ENCODE measurements around the gene SEC14L6. TPM values are rescaled to one million over a fixed set of nuclear protein-coding genes. Genes with fewer than 3 reads are reported as not detected.
"Not testable (repeated sequence)": the region's sequence is repeated elsewhere in the genome, so short reads cannot be mapped to it uniquely, and the experiment has no call there.

The SEC14L6 gene
- total RNA-seq, 1 donor from 2014 or later: 17.2 TPM

DNA sequence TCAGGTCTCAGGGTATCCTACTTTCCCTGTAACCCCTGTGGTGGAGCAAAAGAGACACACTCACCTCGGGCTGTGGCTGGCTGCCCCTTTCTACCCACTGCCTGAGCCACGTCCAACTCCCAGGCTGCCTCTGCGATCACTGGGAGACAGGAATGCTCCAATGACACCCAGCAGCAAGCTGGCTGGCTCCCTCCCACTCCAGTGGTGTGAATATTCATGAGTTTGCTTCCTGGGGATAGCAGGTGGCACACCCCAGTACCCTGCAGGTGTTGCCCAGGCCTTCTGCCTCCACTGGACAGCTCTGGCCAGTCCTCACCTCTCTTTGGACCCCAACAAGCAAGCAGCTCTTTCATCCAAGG is 18.2 kb upstream of the SEC14L6 start:
- Histone ChIP-seq H3K4me3 (no peak overlapping the region), H3K27ac (no peak overlapping the region), H3K9me3 (no peaks in the 10 kb centered on the region), H3K4me1 (no peaks in the 10 kb centered on the region), H3K36me3 (no peaks in the 10 kb centered on the region), H3K27me3 (no peaks in the 10 kb centered on the region)
- intact Hi-C loops (cut with DNase I): no loop called here
- ATAC-seq (no peak), DNase-seq (no peak)
- TF ChIP-seq, protein P1, sequence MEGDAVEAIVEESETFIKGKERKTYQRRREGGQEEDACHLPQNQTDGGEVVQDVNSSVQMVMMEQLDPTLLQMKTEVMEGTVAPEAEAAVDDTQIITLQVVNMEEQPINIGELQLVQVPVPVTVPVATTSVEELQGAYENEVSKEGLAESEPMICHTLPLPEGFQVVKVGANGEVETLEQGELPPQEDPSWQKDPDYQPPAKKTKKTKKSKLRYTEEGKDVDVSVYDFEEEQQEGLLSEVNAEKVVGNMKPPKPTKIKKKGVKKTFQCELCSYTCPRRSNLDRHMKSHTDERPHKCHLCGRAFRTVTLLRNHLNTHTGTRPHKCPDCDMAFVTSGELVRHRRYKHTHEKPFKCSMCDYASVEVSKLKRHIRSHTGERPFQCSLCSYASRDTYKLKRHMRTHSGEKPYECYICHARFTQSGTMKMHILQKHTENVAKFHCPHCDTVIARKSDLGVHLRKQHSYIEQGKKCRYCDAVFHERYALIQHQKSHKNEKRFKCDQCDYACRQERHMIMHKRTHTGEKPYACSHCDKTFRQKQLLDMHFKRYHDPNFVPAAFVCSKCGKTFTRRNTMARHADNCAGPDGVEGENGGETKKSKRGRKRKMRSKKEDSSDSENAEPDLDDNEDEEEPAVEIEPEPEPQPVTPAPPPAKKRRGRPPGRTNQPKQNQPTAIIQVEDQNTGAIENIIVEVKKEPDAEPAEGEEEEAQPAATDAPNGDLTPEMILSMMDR (IDR thresholded peaks at IDR 0.05): no peak

DNA sequence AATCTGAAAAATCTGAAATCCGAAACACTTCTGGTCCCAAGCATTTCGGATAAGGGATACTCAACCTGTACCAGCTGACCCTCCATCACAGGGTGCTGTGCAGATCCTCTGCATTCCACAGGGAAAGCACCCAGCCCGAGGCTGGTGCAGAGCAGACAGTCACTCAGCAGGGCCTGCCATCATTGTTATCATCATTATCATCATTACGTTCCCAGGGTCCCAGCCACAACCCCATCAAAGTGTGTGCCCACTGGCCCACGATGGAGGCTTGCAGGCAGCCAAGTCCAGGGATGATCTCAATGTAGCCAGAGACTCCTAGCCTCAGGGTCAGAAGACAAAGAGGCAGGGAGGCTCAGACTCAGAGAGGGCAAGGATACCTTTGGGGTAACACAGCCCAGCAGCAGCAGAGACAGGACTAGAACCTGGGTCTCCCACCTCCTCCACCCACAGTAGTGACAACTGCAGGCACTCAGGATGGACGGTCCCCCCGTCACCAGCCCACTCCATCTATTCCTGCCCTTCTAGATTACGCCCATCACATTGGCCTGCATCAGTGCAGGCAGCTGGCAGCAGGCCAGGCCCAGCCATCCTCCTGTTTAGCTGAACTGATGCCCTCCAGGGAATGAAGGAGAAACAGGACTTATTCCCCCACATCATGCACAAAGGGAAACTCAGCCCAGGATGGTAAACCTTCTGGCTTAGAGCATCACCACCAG is 17.7 kb upstream of the SEC14L6 start:
- TF ChIP-seq, protein P1 (IDR thresholded peaks at IDR 0.05): no peak

DNA sequence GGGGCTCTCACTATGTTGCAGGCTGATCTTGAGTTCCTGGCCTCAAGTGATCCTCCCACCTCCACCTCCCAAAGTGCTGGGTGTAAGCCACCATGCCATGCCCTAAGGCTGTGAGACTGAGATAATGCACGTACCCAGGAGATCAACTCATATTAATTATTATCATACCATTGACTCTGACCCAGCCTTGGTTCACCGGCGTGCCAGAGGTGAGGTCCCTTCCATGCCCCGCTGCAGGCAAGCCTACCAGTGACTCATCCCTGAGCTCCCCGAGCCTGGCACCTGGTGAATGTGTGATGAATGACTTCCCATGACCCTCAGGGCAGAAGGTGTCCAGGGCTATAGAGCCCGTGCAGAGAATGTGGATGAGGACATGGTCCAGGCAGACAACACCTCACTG is 15.8 kb upstream of the SEC14L6 start:
- TF ChIP-seq, protein P1 (IDR thresholded peaks at IDR 0.05): no peak
- Histone ChIP-seq H3K36me3 (no peaks in the 10 kb centered on the region), H3K27me3 (no peaks in the 10 kb centered on the region), H3K4me3 (no peak overlapping the region), H3K9me3 (no peaks in the 10 kb centered on the region), H3K4me1 (no peaks in the 10 kb centered on the region), H3K27ac (no peak overlapping the region)
- DNase-seq: no peak
- intact Hi-C loops (cut with DNase I): no loop called here
- no peak for ATAC-seq

More for the DNA sequence above, 17.7 kb upstream of the SEC14L6 start:
- ATAC-seq (no peak), DNase-seq (no peak)
- Histone ChIP-seq H3K27me3 (no peaks in the 10 kb centered on the region), H3K36me3 (no peaks in the 10 kb centered on the region), H3K4me3 (no peak overlapping the region), H3K27ac (no peak overlapping the region), H3K4me1 (no peaks in the 10 kb centered on the region), H3K9me3 (no peaks in the 10 kb centered on the region)
- intact Hi-C loops (cut with DNase I): no loop called here

DNA sequence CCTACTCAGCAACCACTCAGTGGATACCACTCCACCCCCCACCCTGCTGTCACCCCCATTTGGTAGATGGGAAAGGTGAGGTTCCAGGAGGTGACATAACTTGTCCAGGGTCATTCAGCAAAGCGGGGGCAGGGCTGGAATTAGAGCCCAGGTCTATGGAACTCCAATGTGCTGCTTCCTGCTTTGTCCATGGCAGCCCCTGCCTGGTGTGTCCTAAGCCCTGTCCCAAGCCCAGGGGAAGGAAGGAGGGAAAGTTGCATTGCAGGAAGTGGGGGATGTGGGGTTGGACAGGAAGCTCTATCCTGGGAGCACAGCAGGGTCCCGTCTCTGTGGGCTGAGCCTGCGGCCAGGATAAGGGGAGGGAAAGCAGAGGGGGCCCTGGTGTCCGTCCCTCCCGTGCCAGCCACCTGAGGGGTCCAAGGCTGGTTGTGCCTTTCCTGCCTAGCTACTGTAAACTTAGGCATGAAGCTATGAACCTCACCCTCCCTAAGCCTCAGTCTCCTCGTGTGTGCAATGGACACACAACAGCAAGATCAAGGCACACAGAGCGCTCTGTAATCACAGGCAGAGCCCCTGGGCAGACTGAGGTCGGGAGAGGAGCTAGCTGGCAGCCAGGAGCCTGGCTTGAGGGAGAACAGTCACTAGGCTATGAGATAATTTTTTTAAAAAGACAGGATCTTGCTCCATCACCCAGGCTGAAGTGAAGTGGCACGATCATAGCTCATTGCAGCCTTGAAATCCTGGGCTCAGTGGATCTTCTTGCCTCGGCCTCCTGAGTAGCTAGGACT is 15.1 kb upstream of the SEC14L6 start:
- Histone ChIP-seq H3K27ac (no peak overlapping the region), H3K4me3 (no peak overlapping the region), H3K36me3 (no peaks in the 10 kb centered on the region), H3K4me1 (no peaks in the 10 kb centered on the region), H3K9me3 (no peaks in the 10 kb centered on the region), H3K27me3 (no peaks in the 10 kb centered on the region)
- ATAC-seq: no peak
- TF ChIP-seq, protein P1 (IDR thresholded peaks at IDR 0.05): no peak
- intact Hi-C loops (cut with DNase I): no loop called here
- no peak for DNase-seq

DNA sequence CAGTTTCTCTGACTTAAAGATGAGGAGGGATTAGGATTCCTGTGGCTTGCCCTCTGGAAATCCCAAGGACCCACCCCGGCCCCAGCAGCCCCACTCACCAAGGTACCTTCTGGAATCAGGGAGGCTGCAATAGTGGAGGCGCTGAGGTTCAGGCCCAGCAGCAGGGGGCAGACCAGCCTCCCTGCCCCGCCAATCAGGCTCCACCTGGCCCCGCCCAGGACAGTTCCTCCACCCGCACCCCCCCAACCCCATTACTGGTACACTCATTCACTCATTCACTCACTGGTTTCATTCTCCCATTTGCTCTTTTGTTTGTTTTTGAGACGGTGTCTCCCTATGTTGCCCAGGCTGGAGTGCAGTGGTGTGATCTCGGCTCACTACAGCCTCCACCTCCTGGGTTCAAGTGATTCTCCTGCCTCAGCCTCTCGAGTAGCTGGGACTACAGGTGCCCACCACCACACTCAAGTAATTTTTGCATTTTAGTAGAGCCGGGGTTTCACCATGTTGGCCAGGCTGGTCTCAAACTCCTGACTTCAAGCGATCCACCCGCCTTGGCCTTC is 14.2 kb upstream of the SEC14L6 start:
- ATAC-seq; H3K9me3 ChIP-seq; intact Hi-C loops (cut with DNase I); H3K27me3 ChIP-seq; H3K27ac ChIP-seq; H3K36me3 ChIP-seq; H3K4me3 ChIP-seq; H3K4me1 ChIP-seq; DNase-seq: not testable (repeated sequence)

DNA sequence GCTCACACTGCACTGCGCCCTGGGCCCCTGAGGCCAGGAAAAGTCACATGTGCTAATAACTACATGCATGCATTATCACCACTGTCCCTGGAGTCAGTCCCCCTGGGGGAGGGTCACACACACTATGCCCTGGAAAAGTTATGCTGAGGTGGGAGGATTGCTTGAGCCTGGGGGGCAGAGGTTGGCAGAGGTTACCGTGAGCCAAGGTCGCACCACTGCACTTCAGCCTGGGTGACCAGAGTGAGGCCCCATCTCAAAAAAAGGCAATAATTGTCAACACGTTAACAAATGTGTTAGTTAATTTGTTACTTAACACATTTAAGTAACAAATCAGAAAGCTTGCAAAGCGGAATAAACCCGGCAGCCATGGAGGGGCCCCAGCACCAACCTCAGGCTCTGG is 13.3 kb upstream of the SEC14L6 start:
- DNase-seq: no peak
- ATAC-seq: no peak
- Histone ChIP-seq H3K9me3 (no peaks in the 10 kb centered on the region), H3K27me3 (no peaks in the 10 kb centered on the region), H3K27ac (no peak overlapping the region), H3K36me3 (no peaks in the 10 kb centered on the region), H3K4me3 (no peak overlapping the region), H3K4me1 (no peaks in the 10 kb centered on the region)
- TF ChIP-seq, protein P1 (IDR thresholded peaks at IDR 0.05): no peak
- intact Hi-C loops (cut with DNase I): no loop called here
